Kasumi-1 (cell line): ENCODE results near the gene CNOT3.
"Not testable (repeated sequence)": the region's sequence is repeated elsewhere in the genome, so short reads cannot be mapped to it uniquely, and the experiment has no call there.

ENCODE experiments used
- DNase-seq, 2 experiments: peaks; one replicate each; lab custom pipeline; 2025; lab: John Stamatoyannopoulos, UW

The CNOT3 gene

GRCh38 chr19:54137699-54138488 lies at the start of gene CNOT3:
Gene CNOT3, plus strand, starts transcription at chr19:54137762. Its CDS starts 5,217 bp downstream, at chr19:54142979.
- DNase-seq: no peak

- peak; percentile 21 to 39 for DNase-seq
These were observed 43.0 kb upstream of the CNOT3 start for GRCh38 chr19:54094426-54095000.

- no peak for DNase-seq
These were observed 42.3 kb upstream of the CNOT3 start for GRCh38 chr19:54095136-54095858.

- not testable (repeated sequence) for DNase-seq
These were observed 41.5 kb upstream of the CNOT3 start for GRCh38 chr19:54095859-54096616.

GRCh38 chr19:54096617-54097106 lies 40.9 kb upstream of the CNOT3 start:
- peak; percentile 42 to 65 for DNase-seq

GRCh38 chr19:54099190-54099902 lies 38.2 kb upstream of the CNOT3 start:
- no peak for DNase-seq

GRCh38 chr19:54099903-54100255 lies 37.7 kb upstream of the CNOT3 start:
- not testable (repeated sequence) for DNase-seq

- peak; percentile 82 to 84 for DNase-seq
These were observed 37.0 kb upstream of the CNOT3 start, which contains the start of gene OSCAR for GRCh38 chr19:54100561-54100960. Gene OSCAR, minus strand, starts transcription at chr19:54100803. Its CDS starts 11 bp downstream, at chr19:54100792.

GRCh38 chr19:54102421-54103169 lies 35.0 kb upstream of the CNOT3 start, which contains the start of gene NDUFA3:
Gene NDUFA3, plus strand, starts transcription at chr19:54102855. Its CDS starts 24 bp downstream, at chr19:54102879.
- DNase-seq: peak; percentile 96

- DNase-seq: no peak
These were observed 32.4 kb upstream of the CNOT3 start for GRCh38 chr19:54104998-54105715.

GRCh38 chr19:54105796-54106195 lies 31.8 kb upstream of the CNOT3 start:
- DNase-seq: no peak

GRCh38 chr19:54106716-54107115 lies 30.8 kb upstream of the CNOT3 start:
- no peak for DNase-seq

GRCh38 chr19:54107876-54108490 lies 29.6 kb upstream of the CNOT3 start:
- DNase-seq: no peak

GRCh38 chr19:54108496-54108895 lies 29.1 kb upstream of the CNOT3 start:
- DNase-seq: no peak

GRCh38 chr19:54109651-54110050 lies 27.9 kb upstream of the CNOT3 start:
- no peak for DNase-seq

- peak; percentile 85 to 88 for DNase-seq
These were observed 23.0 kb upstream of the CNOT3 start for GRCh38 chr19:54114340-54115108.

- peak; percentile 96 to 98 for DNase-seq
These were observed 22.2 kb upstream of the CNOT3 start, which contains the start of the genes PRPF31 and TFPT for GRCh38 chr19:54115109-54116063. Gene PRPF31, plus strand, starts transcription at chr19:54115754. Its CDS starts 2,525 bp downstream, at chr19:54118279. Gene TFPT, minus strand, starts transcription at chr19:54115657. Its CDS starts 388 bp downstream, at chr19:54115269.
